HepG2 (cell line): ENCODE measurements around the gene SUSD3. TPM values are rescaled to one million over a fixed set of nuclear protein-coding genes. Genes with fewer than 3 reads are reported as not detected.
A peak's percentile ranks its signal among the peaks of the same experiment; 100 is the strongest.

Experiments
- CBX1 ChIP-seq: IDR thresholded peaks from one replicate; pipeline ENCODE4 v1.6.1; 2016; ENCODE audit warnings: antibody characterized with exemption, low read depth
- CEBPG ChIP-seq: IDR thresholded peaks from 2 replicates; pipeline ENCODE4 v1.6.1; 2016
- CENPT ChIP-seq: sonication (generic); formaldehyde crosslinking; IDR thresholded peaks from 2 replicates; pipeline ENCODE4 v1.8.0; 2022; ENCODE audit warnings: low read depth, mild to moderate bottlenecking, moderate library complexity, missing genetic modification reagents
- GATAD2A ChIP-seq: IDR thresholded peaks from 2 replicates; pipeline ENCODE4 v1.6.1; 2016
- KLF16 ChIP-seq, 2 experiments: sonication (generic) in 1 of 2; formaldehyde crosslinking in 1 of 2; IDR thresholded peaks; 2 replicates each; pipeline versions ENCODE4 v1.6.1 to v1.8.0; 2016 to 2023; ENCODE audit warnings: missing genetic modification reagents in 2 of 2, missing compliant biosample characterization in 1 of 2
- MTA1 ChIP-seq: sonication (generic); formaldehyde crosslinking; IDR thresholded peaks from 2 replicates; pipeline ENCODE4 v1.4.0; 2020; ENCODE audit warnings: missing genetic modification reagents, mild to moderate bottlenecking, borderline replicate concordance
- PHF5A ChIP-seq: IDR thresholded peaks from one replicate; pipeline ENCODE4 v1.6.1; 2018; ENCODE audit warnings: low read depth, missing genetic modification reagents; ENCODE audit not compliant: unreplicated experiment
- POLR2AphosphoS5 ChIP-seq: IDR thresholded peaks from 2 replicates; pipeline ENCODE4 v1.6.1; 2012; ENCODE audit warnings: low read depth, low read length
- RXRA ChIP-seq: sonication (generic); formaldehyde crosslinking; IDR thresholded peaks from 2 replicates; pipeline ENCODE4 v1.5.1; 2020; ENCODE audit warnings: missing genetic modification reagents
- SOX6 ChIP-seq, 2 experiments: fragments of 450-650 bp in 1 of 2; sonication (generic) in 1 of 2; formaldehyde crosslinking in 1 of 2; IDR thresholded peaks; 2 replicates each; pipeline versions ENCODE4 v1.4.0 to v1.6.1; 2017 to 2020; ENCODE audit warnings: antibody characterized with exemption in 1 of 2, mild to moderate bottlenecking in 1 of 2, missing genetic modification reagents in 1 of 2
- TBX2 ChIP-seq: sonication (generic); formaldehyde crosslinking; IDR thresholded peaks from 2 replicates; pipeline ENCODE4 v1.5.0; 2020; ENCODE audit warnings: missing genetic modification reagents, mild to moderate bottlenecking, borderline replicate concordance
- ZNF17 ChIP-seq: sonication (generic); formaldehyde crosslinking; IDR thresholded peaks from 2 replicates; pipeline ENCODE4 v1.5.0; 2020; ENCODE audit warnings: mild to moderate bottlenecking, missing genetic modification reagents
- ZNF34 ChIP-seq: sonication (generic); formaldehyde crosslinking; IDR thresholded peaks from 2 replicates; pipeline ENCODE4 v1.4.0; 2020; ENCODE audit warnings: mild to moderate bottlenecking, missing genetic modification reagents, borderline replicate concordance
- ZNF530 ChIP-seq: sonication (generic); formaldehyde crosslinking; IDR thresholded peaks from 2 replicates; pipeline ENCODE4 v1.5.0; 2020; ENCODE audit warnings: low read depth, mild to moderate bottlenecking, missing genetic modification reagents
- ZNF703 ChIP-seq: sonication (generic); formaldehyde crosslinking; IDR thresholded peaks from 2 replicates; pipeline ENCODE4 v1.5.1; 2020; ENCODE audit warnings: missing genetic modification reagents, mild to moderate bottlenecking, moderate library complexity, borderline replicate concordance
- ZNF775 ChIP-seq: sonication (generic); formaldehyde crosslinking; IDR thresholded peaks from 2 replicates; pipeline ENCODE4 v1.4.0; 2020; ENCODE audit warnings: missing genetic modification reagents, mild to moderate bottlenecking, moderate library complexity, borderline replicate concordance
- polyA plus RNA-seq, 8 experiments: library from polyadenylated mRNA; depleted of rRNA in 3 of 8; stranded (reverse) in 7 of 8; unstranded in 1 of 8; fragments of >200 nt; fragmentation: Illumina TruSeq in 4 of 8; extraction: Trizol in 4 of 8; gene quantifications; 2 replicates each; pipeline versions ENCODE4 v1.2.1 to v1.2.3, GENCODE V29; 2011 to 2016; ENCODE audit warnings: low read depth in 4 of 8, missing spikeins in 1 of 8, mixed read lengths in 1 of 8; ENCODE audit not compliant: insufficient read depth in 1 of 8
- total RNA-seq, 5 experiments: library from RNA; depleted of rRNA; stranded (reverse); fragments of >200 nt; fragmentation: Illumina TruSeq; extraction: Trizol; gene quantifications; 2 replicates each; pipeline ENCODE4 v1.2.3, GENCODE V29; 2016; ENCODE audit warnings: low read depth in 1 of 5
- TF ChIP-seq, protein P1 (sequence below): fragments of 450-650 bp; IDR thresholded peaks from 2 replicates; pipeline ENCODE4 v1.6.1; 2017; ENCODE audit warnings: mild to moderate bottlenecking
- TF ChIP-seq, protein P2 (sequence below): sonication (generic); formaldehyde crosslinking; IDR thresholded peaks from 2 replicates; pipeline ENCODE4 v1.5.0; 2020; ENCODE audit warnings: missing genetic modification reagents
- TF ChIP-seq, protein P3 (sequence below): sonication (generic); formaldehyde crosslinking; IDR thresholded peaks from 2 replicates; pipeline ENCODE4 v1.5.0; 2020; ENCODE audit warnings: mild to moderate bottlenecking, low read depth, missing genetic modification reagents, borderline replicate concordance
- TF ChIP-seq, protein P4 (sequence below): sonication (generic); formaldehyde crosslinking; IDR thresholded peaks from 2 replicates; pipeline ENCODE4 v1.5.0; 2020; ENCODE audit warnings: missing genetic modification reagents, mild to moderate bottlenecking, borderline replicate concordance
- TF ChIP-seq, protein P5 (sequence below): sonication (generic); formaldehyde crosslinking; IDR thresholded peaks from 2 replicates; pipeline ENCODE4 v1.5.1; 2020; ENCODE audit warnings: missing genetic modification reagents, mild to moderate bottlenecking, borderline replicate concordance

SUSD3 gene
- total and polyA plus RNA-seq, 2 of the 13 experiments (the other 11 are each of a cell fraction or from before 2014, with no cell fraction given) = 7.0 to 9.1 TPM

DNA sequence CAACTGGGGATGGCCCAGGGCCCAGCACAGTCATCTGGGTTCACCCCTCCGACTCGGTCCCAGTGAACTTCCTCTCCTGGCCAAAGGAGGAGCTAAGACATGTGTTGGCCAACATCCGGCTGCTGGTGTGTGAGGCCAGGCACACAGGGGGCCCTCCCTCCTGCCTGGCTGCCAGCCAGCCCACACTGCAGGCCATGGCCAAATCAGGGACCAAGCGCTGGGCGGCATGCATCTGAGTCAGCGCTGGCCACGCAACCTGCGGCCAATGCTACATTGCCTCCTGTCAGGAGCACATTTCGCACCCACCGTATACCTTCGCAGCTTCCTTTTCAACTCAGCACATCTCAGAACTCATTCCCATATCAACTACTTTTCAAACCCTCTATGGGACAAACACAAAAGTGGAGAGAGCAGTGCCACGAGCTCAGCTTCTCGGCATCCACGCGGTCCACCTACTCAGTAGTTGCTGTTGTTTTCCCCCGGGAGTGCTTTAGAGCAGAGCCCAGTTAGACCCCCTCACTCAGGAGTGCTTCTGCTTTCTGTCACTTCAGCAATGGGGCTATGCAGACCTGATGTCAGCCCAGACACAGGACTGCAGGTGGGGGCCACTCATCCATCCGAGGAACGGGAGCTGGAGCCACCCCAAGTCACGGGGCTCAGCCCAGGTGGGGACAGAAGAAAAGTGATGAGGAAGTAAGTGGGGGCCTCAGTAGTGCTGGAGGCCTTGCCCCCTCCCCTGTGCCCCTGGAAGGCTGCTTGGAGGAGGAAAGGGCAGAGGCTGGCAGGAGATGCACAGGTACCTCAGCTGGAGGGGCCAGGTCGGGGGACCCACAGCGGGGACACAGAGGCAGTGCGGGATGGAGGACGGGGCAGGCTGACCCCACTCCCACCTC lies 61.7 kb downstream of the SUSD3 start (continued):
- 0 out of 2 replicates have a peak, but pooled peaks have one; percentile 36 for TF ChIP-seq CENPT (CRISPR knock-in tag)
- TF ChIP-seq MTA1 (CRISPR knock-in tag) = peak; percentile 79; the same call in 1 of the 2 replicates
- no peak for TF ChIP-seq ZNF775 (CRISPR knock-in tag)
- TF ChIP-seq ZNF703 (CRISPR knock-in tag) = no peak
- TF ChIP-seq, protein P1, sequence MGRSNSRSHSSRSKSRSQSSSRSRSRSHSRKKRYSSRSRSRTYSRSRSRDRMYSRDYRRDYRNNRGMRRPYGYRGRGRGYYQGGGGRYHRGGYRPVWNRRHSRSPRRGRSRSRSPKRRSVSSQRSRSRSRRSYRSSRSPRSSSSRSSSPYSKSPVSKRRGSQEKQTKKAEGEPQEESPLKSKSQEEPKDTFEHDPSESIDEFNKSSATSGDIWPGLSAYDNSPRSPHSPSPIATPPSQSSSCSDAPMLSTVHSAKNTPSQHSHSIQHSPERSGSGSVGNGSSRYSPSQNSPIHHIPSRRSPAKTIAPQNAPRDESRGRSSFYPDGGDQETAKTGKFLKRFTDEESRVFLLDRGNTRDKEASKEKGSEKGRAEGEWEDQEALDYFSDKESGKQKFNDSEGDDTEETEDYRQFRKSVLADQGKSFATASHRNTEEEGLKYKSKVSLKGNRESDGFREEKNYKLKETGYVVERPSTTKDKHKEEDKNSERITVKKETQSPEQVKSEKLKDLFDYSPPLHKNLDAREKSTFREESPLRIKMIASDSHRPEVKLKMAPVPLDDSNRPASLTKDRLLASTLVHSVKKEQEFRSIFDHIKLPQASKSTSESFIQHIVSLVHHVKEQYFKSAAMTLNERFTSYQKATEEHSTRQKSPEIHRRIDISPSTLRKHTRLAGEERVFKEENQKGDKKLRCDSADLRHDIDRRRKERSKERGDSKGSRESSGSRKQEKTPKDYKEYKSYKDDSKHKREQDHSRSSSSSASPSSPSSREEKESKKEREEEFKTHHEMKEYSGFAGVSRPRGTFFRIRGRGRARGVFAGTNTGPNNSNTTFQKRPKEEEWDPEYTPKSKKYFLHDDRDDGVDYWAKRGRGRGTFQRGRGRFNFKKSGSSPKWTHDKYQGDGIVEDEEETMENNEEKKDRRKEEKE = no peak
- TF ChIP-seq ZNF530 = no peak
- TF ChIP-seq, protein P2, sequence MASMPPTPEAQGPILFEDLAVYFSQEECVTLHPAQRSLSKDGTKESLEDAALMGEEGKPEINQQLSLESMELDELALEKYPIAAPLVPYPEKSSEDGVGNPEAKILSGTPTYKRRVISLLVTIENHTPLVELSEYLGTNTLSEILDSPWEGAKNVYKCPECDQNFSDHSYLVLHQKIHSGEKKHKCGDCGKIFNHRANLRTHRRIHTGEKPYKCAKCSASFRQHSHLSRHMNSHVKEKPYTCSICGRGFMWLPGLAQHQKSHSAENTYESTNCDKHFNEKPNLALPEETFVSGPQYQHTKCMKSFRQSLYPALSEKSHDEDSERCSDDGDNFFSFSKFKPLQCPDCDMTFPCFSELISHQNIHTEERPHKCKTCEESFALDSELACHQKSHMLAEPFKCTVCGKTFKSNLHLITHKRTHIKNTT (CRISPR knock-in tag) = no peak
- no peak; the same call in 1 of the 2 replicates for TF ChIP-seq ZNF34
- TF ChIP-seq, protein P3, sequence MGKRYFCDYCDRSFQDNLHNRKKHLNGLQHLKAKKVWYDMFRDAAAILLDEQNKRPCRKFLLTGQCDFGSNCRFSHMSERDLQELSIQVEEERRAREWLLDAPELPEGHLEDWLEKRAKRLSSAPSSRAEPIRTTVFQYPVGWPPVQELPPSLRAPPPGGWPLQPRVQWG = no peak
- peak; percentile 82 for TF ChIP-seq CBX1
- peak; percentile 96 for TF ChIP-seq CEBPG (CRISPR knock-in tag)
- peak; percentile 92 for TF ChIP-seq GATAD2A (CRISPR knock-in tag)
- no peak for TF ChIP-seq ZNF17
- TF ChIP-seq, protein P4, sequence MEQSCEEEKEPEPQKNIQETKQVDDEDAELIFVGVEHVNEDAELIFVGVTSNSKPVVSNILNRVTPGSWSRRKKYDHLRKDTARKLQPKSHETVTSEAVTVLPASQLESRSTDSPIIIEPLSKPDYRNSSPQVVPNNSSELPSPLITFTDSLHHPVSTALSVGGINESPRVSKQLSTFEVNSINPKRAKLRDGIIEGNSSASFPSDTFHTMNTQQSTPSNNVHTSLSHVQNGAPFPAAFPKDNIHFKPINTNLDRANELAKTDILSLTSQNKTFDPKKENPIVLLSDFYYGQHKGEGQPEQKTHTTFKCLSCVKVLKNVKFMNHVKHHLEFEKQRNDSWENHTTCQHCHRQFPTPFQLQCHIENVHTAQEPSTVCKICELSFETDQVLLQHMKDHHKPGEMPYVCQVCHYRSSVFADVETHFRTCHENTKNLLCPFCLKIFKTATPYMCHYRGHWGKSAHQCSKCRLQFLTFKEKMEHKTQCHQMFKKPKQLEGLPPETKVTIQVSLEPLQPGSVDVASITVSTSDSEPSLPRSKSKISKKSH (CRISPR knock-in tag) = peak; percentile 73; the same call in 1 of the 2 replicates
- peak; percentile 50; the same call in 1 of the 2 replicates for TF ChIP-seq POLR2AphosphoS5
- TF ChIP-seq SOX6 (IDR thresholded peaks at IDR 0.05) = no peak
- peak; percentile 92 for TF ChIP-seq SOX6 (CRISPR knock-in tag; IDR thresholded peaks at IDR 0.05)
- TF ChIP-seq RXRA = peak; percentile 89
- TF ChIP-seq TBX2 (CRISPR knock-in tag) = peak; percentile 94
- no peak for TF ChIP-seq PHF5A (CRISPR knock-in tag)
- peak in 1 of 2 experiments; percentile 90; a peak in 2 of 4 replicates for TF ChIP-seq KLF16 (CRISPR knock-in tag; IDR thresholded peaks at IDR 0.05)
- TF ChIP-seq, protein P5, sequence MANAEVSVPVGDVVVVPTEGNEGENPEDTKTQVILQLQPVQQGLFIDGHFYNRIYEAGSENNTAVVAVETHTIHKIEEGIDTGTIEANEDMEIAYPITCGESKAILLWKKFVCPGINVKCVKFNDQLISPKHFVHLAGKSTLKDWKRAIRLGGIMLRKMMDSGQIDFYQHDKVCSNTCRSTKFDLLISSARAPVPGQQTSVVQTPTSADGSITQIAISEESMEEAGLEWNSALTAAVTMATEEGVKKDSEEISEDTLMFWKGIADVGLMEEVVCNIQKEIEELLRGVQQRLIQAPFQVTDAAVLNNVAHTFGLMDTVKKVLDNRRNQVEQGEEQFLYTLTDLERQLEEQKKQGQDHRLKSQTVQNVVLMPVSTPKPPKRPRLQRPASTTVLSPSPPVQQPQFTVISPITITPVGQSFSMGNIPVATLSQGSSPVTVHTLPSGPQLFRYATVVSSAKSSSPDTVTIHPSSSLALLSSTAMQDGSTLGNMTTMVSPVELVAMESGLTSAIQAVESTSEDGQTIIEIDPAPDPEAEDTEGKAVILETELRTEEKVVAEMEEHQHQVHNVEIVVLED = peak; percentile 69; the same call in 1 of the 2 replicates
